ENCODE data around the gene FAN1. TPM values are rescaled to one million over a fixed set of nuclear protein-coding genes. Genes with fewer than 3 reads are reported as not detected.
"Not testable (repeated sequence)": the region's sequence is repeated elsewhere in the genome, so short reads cannot be mapped to it uniquely, and the experiment has no call there.

The FAN1 gene
- total RNA-seq, 2 donors from 2014 or later: 8.7 to 17.3 TPM

DNA sequence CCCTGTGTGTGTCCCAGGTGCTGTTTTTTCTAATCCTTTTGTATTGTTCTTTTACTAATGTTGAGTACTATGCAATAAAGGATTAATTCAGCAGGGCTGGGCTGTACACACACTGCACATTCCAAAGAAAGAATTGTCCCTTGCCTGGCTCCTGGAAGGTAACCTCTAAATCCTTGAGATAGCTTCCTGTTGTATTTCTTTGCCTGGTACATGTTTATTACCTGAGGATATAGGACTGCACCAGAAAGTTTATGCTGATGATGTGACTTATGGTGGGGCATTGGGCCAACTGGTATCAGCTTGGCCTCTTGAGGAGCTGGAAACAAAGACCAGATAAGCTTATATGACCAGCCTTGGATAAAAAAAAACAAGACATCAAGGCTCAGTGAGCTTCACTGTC lies 26.6 kb upstream of the FAN1 start:
- Histone ChIP-seq H3K36me3 (no peaks in the 10 kb centered on the region), H3K9me3 (no peaks in the 10 kb centered on the region), H3K4me3 (no peak overlapping the region), H3K27ac (no peak overlapping the region), H3K27me3 (no peaks in the 10 kb centered on the region), H3K4me1 (no peaks in the 10 kb centered on the region)
- TF ChIP-seq, protein P1, sequence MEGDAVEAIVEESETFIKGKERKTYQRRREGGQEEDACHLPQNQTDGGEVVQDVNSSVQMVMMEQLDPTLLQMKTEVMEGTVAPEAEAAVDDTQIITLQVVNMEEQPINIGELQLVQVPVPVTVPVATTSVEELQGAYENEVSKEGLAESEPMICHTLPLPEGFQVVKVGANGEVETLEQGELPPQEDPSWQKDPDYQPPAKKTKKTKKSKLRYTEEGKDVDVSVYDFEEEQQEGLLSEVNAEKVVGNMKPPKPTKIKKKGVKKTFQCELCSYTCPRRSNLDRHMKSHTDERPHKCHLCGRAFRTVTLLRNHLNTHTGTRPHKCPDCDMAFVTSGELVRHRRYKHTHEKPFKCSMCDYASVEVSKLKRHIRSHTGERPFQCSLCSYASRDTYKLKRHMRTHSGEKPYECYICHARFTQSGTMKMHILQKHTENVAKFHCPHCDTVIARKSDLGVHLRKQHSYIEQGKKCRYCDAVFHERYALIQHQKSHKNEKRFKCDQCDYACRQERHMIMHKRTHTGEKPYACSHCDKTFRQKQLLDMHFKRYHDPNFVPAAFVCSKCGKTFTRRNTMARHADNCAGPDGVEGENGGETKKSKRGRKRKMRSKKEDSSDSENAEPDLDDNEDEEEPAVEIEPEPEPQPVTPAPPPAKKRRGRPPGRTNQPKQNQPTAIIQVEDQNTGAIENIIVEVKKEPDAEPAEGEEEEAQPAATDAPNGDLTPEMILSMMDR (IDR thresholded peaks at IDR 0.05): no peak
- DNase-seq (ENCODE audit: low spot score): no peak

DNA sequence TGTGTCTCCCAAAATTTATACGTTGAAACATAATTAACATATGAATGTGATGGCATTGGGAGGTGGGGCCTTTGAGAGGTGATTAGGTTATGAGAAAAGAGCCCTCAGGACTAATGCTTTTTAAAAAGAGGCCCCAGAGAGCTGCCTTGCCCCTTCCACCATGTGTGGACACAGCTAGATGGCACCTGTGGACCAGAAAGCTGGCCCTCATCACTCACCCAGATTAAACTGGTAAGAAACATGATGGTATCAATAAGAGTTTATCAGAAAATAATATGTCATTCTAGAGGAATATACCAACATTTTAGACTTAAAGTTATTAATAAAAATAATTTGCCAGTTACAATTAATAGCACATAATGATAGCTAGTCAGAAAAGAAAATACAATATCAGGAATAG lies 25.2 kb upstream of the FAN1 start:
- DNase-seq (ENCODE audit: low spot score): no peak
- TF ChIP-seq, protein P1 (IDR thresholded peaks at IDR 0.05): no peak
- H3K4me3 ChIP-seq: no peak overlapping the region
- H3K4me1 ChIP-seq: no peaks in the 10 kb centered on the region
- H3K27ac ChIP-seq: no peak overlapping the region
- H3K9me3 ChIP-seq: no peaks in the 10 kb centered on the region
- no peaks in the 10 kb centered on the region for H3K27me3 ChIP-seq
- no peaks in the 10 kb centered on the region for H3K36me3 ChIP-seq

DNA sequence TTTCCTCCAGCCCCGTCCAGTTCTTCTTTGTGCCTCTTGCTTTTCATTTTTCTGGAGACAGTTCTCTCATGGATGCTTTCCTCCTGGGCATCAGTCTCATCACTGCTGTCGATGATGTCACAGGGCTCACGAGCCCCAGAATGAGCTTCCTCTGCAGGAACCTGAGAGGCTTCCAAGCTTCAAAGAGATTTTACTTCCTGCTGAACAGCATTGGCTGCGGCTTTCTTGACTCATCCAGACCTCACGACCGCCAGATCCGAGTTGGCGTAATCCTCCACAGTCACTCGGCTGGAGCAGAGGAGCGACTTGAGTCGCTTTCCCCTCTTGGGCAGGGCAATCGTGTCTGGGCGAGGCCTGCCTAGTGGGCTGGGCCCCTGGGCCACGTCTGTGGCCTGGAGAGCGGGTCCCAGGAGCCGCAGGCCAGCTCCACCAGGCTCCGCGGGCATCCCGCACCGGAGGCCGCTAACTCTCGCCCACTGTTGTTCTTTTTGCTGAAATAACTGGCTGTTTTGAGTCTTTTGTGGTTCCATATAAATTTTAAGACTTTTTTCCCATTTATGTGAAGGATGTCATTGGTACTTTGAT lies 20.8 kb upstream of the FAN1 start:
- Histone ChIP-seq H3K4me1 (no peaks in the 10 kb centered on the region), H3K36me3 (no peaks in the 10 kb centered on the region), H3K27me3 (no peaks in the 10 kb centered on the region), H3K27ac (no peak overlapping the region), H3K4me3 (no peak overlapping the region), H3K9me3 (no peaks in the 10 kb centered on the region)
- TF ChIP-seq, protein P1 (IDR thresholded peaks at IDR 0.05): no peak
- DNase-seq (ENCODE audit: low spot score): no peak

DNA sequence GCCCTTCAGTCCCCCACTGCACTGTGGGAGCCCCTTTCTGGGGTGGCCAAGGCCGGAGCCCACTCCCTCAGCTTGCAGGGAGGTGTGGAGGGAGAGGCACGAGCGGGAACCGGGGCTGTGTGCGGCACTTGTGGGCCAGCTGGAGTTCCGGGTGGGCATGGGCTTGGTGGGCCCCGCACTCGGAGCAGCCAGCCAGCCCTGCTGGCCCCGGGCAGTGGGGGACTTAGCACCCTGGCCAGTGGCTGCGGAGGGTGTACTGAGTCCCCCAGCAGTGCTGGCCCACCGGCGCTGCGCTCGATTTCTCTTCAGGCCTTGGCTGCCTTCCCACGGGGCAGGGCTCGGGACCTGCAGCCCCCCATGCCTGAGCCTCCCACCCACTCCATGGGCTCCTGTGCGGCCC lies 20.0 kb upstream of the FAN1 start:
- H3K4me3 ChIP-seq; H3K27ac ChIP-seq; H3K4me1 ChIP-seq; DNase-seq (ENCODE audit: low spot score); H3K27me3 ChIP-seq; H3K36me3 ChIP-seq; H3K9me3 ChIP-seq: not testable (repeated sequence)

DNA sequence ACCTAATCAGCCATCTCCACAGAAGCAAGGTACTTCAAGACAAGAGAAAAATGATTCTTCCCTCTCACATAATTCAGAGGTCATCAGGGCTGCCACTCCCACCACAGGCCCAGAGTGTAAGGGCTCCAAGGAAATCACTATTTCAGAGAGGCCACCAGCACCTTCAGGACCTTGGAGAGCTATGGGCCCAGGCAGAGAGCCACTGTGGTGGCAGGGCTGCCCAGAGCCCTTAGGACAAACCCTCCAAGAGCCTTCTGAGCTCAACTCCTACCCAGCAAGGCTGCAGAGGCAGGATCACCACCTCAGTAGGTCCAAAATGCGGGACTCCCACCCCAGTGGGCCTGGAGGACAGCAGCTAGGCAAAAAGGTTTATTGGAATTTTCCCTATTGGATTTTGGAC lies 17.9 kb upstream of the FAN1 start:
- no peaks in the 10 kb centered on the region for H3K4me1 ChIP-seq
- H3K4me3 ChIP-seq: no peak overlapping the region
- no peak overlapping the region for H3K27ac ChIP-seq
- no peaks in the 10 kb centered on the region for H3K36me3 ChIP-seq
- no peaks in the 10 kb centered on the region for H3K27me3 ChIP-seq
- DNase-seq (ENCODE audit: low spot score): no peak
- H3K9me3 ChIP-seq: no peaks in the 10 kb centered on the region
- TF ChIP-seq, protein P1 (IDR thresholded peaks at IDR 0.05): no peak

DNA sequence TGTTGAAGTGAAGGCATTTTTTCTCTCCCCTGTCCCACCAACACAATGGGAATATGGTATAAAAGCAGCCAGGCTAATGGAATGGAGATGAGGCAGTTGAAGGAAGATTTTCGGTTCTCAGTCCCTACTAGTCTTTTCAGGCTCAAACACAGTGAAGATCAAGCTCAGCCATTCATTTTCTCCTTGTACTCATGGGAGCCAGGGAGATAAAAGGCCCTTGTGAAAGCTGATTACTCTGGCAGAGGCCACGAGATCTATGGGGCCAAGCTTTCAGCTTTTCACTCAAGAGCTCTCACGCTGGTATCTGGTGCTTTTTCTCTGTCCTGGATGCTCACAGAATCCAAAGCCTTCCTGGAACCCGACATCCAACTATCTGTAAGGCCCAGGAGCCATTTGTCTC lies 14.5 kb upstream of the FAN1 start:
- H3K4me3 ChIP-seq: no peak overlapping the region
- H3K27me3 ChIP-seq: no peaks in the 10 kb centered on the region
- H3K9me3 ChIP-seq: no peaks in the 10 kb centered on the region
- H3K27ac ChIP-seq: no peak overlapping the region
- DNase-seq (ENCODE audit: low spot score): no peak
- TF ChIP-seq, protein P1 (IDR thresholded peaks at IDR 0.05): no peak
- no peaks in the 10 kb centered on the region for H3K36me3 ChIP-seq
- no peaks in the 10 kb centered on the region for H3K4me1 ChIP-seq
